RWPE2 (cell line): ENCODE data around the gene FXYD6.

Experiments
- ATAC-seq: fragments of 200-7000 bp; cut with Tn5 transposase; 3 replicates; pipeline ENCODE4 v1.9.1; 2021; ENCODE audit warnings: low read depth
- DNase-seq: peaks from one replicate; pipeline ENCODE4 v3.0.0-alpha.2; 2020; ENCODE audit warnings: low spot score
- H3K27ac ChIP-seq: fragments of 450-650 bp; 2 replicates; pipeline ENCODE4 v1.5.1; 2017; ENCODE audit warnings: mild to moderate bottlenecking; ENCODE audit not compliant: poor library complexity, severe bottlenecking
- H3K27me3 ChIP-seq: fragments of 250-450 bp; sonication (Bioruptor Pico); 2 replicates; pipeline ENCODE4 v1.5.1; 2021; ENCODE audit warnings: mild to moderate bottlenecking, moderate library complexity; ENCODE audit not compliant: insufficient read depth, poor library complexity, severe bottlenecking
- H3K36me3 ChIP-seq: fragments of 250-450 bp; sonication (Bioruptor Pico); 2 replicates; pipeline ENCODE4 v1.5.1; 2020; ENCODE audit warnings: low read depth, mild to moderate bottlenecking, moderate library complexity
- H3K4me1 ChIP-seq: fragments of 250-450 bp; sonication (Bioruptor Pico); 2 replicates; pipeline ENCODE4 v1.5.1; 2021; ENCODE audit warnings: mild to moderate bottlenecking, moderate library complexity; ENCODE audit not compliant: insufficient read depth, poor library complexity, severe bottlenecking
- H3K4me3 ChIP-seq: fragments of 250-450 bp; sonication (Bioruptor Pico); 2 replicates; pipeline ENCODE4 v1.5.1; 2021; ENCODE audit warnings: mild to moderate bottlenecking, moderate library complexity; ENCODE audit not compliant: severe bottlenecking
- H3K9me3 ChIP-seq: fragments of 250-450 bp; sonication (Bioruptor Pico); 2 replicates; pipeline ENCODE4 v1.5.1; 2021; ENCODE audit warnings: mild to moderate bottlenecking, moderate library complexity; ENCODE audit not compliant: severe bottlenecking
- CTCF ChIP-seq: fragments of 450-650 bp; IDR thresholded peaks from one replicate; pipeline ENCODE4 v1.5.1; 2017; ENCODE audit warnings: mild to moderate bottlenecking, moderate library complexity; ENCODE audit not compliant: poor library complexity, severe bottlenecking

FXYD6 gene

DNA sequence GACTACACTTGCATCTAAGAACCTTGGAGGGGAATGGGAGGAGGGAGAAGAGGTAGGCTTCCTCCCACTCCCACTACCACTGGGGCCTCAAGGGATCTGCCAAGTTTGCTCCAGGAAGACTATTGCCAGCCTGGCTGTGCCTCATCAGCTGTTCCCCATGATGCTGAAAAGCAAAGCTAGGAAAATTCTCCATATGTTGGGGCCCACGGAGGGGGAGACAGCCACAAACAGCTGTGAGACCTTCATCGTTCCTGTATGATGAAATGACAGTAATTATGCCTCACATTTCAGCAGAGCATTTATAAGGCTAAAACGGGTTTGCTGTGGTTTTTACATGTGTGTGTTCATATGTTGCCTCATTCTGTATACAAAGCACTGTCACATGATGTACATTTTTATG, 86.2 kb downstream of the FXYD6 start:
- no peaks in the 10 kb centered on the region for H3K36me3 ChIP-seq
- no peak overlapping the region for H3K27ac ChIP-seq
- H3K4me3 ChIP-seq = no peak overlapping the region
- H3K4me1 ChIP-seq = no peaks in the 10 kb centered on the region
- no peak for DNase-seq
- H3K27me3 ChIP-seq = peaks cover 27% of the 10 kb centered on the region
- no peaks in the 10 kb centered on the region for H3K9me3 ChIP-seq
- no peak for TF ChIP-seq CTCF
- no peak for ATAC-seq

GRCh38 chr11:117789241-117789640, 87.2 kb downstream of the FXYD6 start:
- Histone ChIP-seq H3K27ac (no peak overlapping the region), H3K36me3 (no peaks in the 10 kb centered on the region), H3K4me1 (no peaks in the 10 kb centered on the region), H3K27me3 (peaks cover 18% of the 10 kb centered on the region), H3K9me3 (no peaks in the 10 kb centered on the region), H3K4me3 (no peak overlapping the region)
- ATAC-seq = no peak
- no peak for TF ChIP-seq CTCF
- DNase-seq = no peak
